Upper lobe of left lung (tissue), 6 donors: ENCODE data around the gene KNCN. TPM values are rescaled to one million over a fixed set of nuclear protein-coding genes. Genes with fewer than 3 reads are reported as not detected.

Source experiments
- ATAC-seq, 2 donors: fragments of 200-7000 bp; cut with Tn5 transposase; one replicate each; pipeline ENCODE4 v1.9.1; 2022; ENCODE audit warnings: mild to moderate bottlenecking in 2 of 2, moderate library complexity in 2 of 2; ENCODE audit not compliant: low FRiP score in 2 of 2
- DNase-seq, 2 donors: peaks; one replicate each; pipeline ENCODE4 v3.0.0-alpha.2; 2019 to 2020
- H3K27ac ChIP-seq, 4 donors: fragments of 200-600 bp; sonication (generic); one replicate each; pipeline ENCODE4 v1.5.1; 2016 to 2019
- H3K27me3 ChIP-seq, 4 donors: fragments of 200-600 bp; sonication (generic); one replicate each; pipeline ENCODE4 v1.5.1; 2017 to 2019
- H3K36me3 ChIP-seq, 4 donors: fragments of 200-600 bp; sonication (generic); one replicate each; pipeline ENCODE4 v1.5.1; 2016 to 2019
- H3K4me1 ChIP-seq, 4 donors: fragments of 200-600 bp; sonication (generic); one replicate each; pipeline ENCODE4 v1.5.1; 2018 to 2019
- H3K4me3 ChIP-seq, 4 donors: fragments of 200-600 bp; sonication (generic); one replicate each; pipeline ENCODE4 v1.5.1; 2017 to 2019; ENCODE audit warnings: mild to moderate bottlenecking in 2 of 4, moderate library complexity in 1 of 4
- H3K9me3 ChIP-seq, 4 donors: fragments of 200-600 bp; sonication (generic); one replicate each; pipeline ENCODE4 v1.5.1; 2018 to 2019
- EP300 ChIP-seq, 4 donors: sonication (generic); formaldehyde crosslinking; IDR thresholded peaks; one replicate each; pipeline ENCODE4 v1.5.1; 2017; ENCODE audit warnings: antibody characterized with exemption in 4 of 4, control low read depth in 2 of 4
- POLR2A ChIP-seq, 4 donors: fragments of 450-650 bp; IDR thresholded peaks; one replicate each; pipeline ENCODE4 v1.5.1; 2016 to 2017; ENCODE audit warnings: antibody characterized with exemption in 4 of 4, mild to moderate bottlenecking in 2 of 4
- POLR2AphosphoS5 ChIP-seq, 2 donors: sonication (generic); formaldehyde crosslinking; IDR thresholded peaks; one replicate each; pipeline ENCODE4 v1.5.1; 2017; ENCODE audit warnings: antibody characterized with exemption in 2 of 2
- WGBS, 2 donors: methylation state at CpG; one replicate each; pipeline ENCODE4 v1.1.5; 2017 to 2018; 5-methylcytosine and 5-hydroxymethylcytosine counted together
- total RNA-seq, 6 donors: library from RNA; depleted of rRNA in 4 of 6; stranded (reverse); fragments of >200 nt in 4 of 6; gene quantifications; one replicate each; pipeline versions ENCODE4 v1.1.0 to v1.2.1, GENCODE V29; 2016 to 2021
- TF ChIP-seq, protein P1 (sequence below), 6 experiments: fragments of 450-650 bp in 4 of 6; fragments of 200-600 bp in 2 of 6; sonication (generic) in 2 of 6; IDR thresholded peaks; one replicate each; pipeline ENCODE4 v1.5.1; 2016 to 2019; ENCODE audit warnings: antibody characterized with exemption in 6 of 6
- donor health status: DM: no; HTN: no; CAD: no; lungs with moderate emphysema.
- donor health status: DM: no; HTN: yes; CAD: no; lungs with severe emphysema.

The KNCN gene
- total RNA-seq, 6 donors from 2014 or later: not detected

- no peaks in the 10 kb centered on the region for H3K36me3 ChIP-seq
- no peaks in the 10 kb centered on the region for H3K9me3 ChIP-seq
- H3K27me3 ChIP-seq: peaks cover 0 to 2% (median 0%) of the 10 kb centered on the region in 4 donors
- no peak overlapping the region for H3K4me3 ChIP-seq
- 60 to 63% methylated on average over 4 of the region's 4 CpGs for WGBS, 2 donors
- TF ChIP-seq POLR2AphosphoS5 (IDR thresholded peaks at IDR 0.05) (no peak), EP300 (IDR thresholded peaks at IDR 0.05) (no peak), POLR2A (IDR thresholded peaks at IDR 0.05) (no peak)
- TF ChIP-seq, protein P1, sequence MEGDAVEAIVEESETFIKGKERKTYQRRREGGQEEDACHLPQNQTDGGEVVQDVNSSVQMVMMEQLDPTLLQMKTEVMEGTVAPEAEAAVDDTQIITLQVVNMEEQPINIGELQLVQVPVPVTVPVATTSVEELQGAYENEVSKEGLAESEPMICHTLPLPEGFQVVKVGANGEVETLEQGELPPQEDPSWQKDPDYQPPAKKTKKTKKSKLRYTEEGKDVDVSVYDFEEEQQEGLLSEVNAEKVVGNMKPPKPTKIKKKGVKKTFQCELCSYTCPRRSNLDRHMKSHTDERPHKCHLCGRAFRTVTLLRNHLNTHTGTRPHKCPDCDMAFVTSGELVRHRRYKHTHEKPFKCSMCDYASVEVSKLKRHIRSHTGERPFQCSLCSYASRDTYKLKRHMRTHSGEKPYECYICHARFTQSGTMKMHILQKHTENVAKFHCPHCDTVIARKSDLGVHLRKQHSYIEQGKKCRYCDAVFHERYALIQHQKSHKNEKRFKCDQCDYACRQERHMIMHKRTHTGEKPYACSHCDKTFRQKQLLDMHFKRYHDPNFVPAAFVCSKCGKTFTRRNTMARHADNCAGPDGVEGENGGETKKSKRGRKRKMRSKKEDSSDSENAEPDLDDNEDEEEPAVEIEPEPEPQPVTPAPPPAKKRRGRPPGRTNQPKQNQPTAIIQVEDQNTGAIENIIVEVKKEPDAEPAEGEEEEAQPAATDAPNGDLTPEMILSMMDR (IDR thresholded peaks at IDR 0.05): no peak
- no peak overlapping the region for H3K27ac ChIP-seq
- ATAC-seq: no peak
- H3K4me1 ChIP-seq: peaks cover 5 to 15% (median 6%) of the 10 kb centered on the region in 4 donors
- DNase-seq: no peak
Measured at GRCh38 chr1:46529031-46529630, 22.3 kb downstream of the KNCN start.

GRCh38 chr1:46528297-46528955 is 23.0 kb downstream of the KNCN start:
- H3K27me3 ChIP-seq: peaks cover 0 to 2% (median 0%) of the 10 kb centered on the region in 4 donors
- no peak overlapping the region for H3K4me3 ChIP-seq
- H3K27ac ChIP-seq: no peak overlapping the region
- H3K36me3 ChIP-seq: no peaks in the 10 kb centered on the region
- TF ChIP-seq EP300 (IDR thresholded peaks at IDR 0.05) (no peak), POLR2AphosphoS5 (IDR thresholded peaks at IDR 0.05) (no peak), POLR2A (IDR thresholded peaks at IDR 0.05) (no peak)
- TF ChIP-seq, protein P1 (IDR thresholded peaks at IDR 0.05): no peak
- DNase-seq: no peak
- ATAC-seq: no peak
- H3K4me1 ChIP-seq: peaks cover 1 to 11% (median 4%) of the 10 kb centered on the region in 4 donors
- H3K9me3 ChIP-seq: no peaks in the 10 kb centered on the region
- 30 to 40% methylated on average over 11 of the region's 11 CpGs for WGBS, 2 donors

GRCh38 chr1:46527474-46528296 is 23.8 kb downstream of the KNCN start:
- Histone ChIP-seq H3K27me3 (no peaks in the 10 kb centered on the region), H3K9me3 (no peaks in the 10 kb centered on the region), H3K4me1 (peaks cover under 1 to 8% (median 5%) of the 10 kb centered on the region in 4 donors), H3K27ac (no peak overlapping the region), H3K4me3 (no peak overlapping the region), H3K36me3 (no peaks in the 10 kb centered on the region)
- DNase-seq (peak in 1 of 2 donors; percentile 79), ATAC-seq (peak; percentile 85 to 91)
- no peak for TF ChIP-seq POLR2AphosphoS5 (IDR thresholded peaks at IDR 0.05)
- TF ChIP-seq, protein P1 (IDR thresholded peaks at IDR 0.05): peak; percentile 85 to 94 (median 92)
- WGBS, 2 donors: 0 to 33% methylated on average over 2 to 3 of the region's 3 CpGs

GRCh38 chr1:46526691-46527291 is 24.7 kb downstream of the KNCN start:
- no peak for DNase-seq
- Histone ChIP-seq H3K27ac (no peak overlapping the region), H3K4me3 (no peak overlapping the region), H3K9me3 (no peaks in the 10 kb centered on the region), H3K4me1 (peaks cover 4 to 14% (median 13%) of the 10 kb centered on the region in 4 donors), H3K36me3 (no peaks in the 10 kb centered on the region), H3K27me3 (no peaks in the 10 kb centered on the region)
- no peak for TF ChIP-seq POLR2AphosphoS5 (IDR thresholded peaks at IDR 0.05)
- no peak for TF ChIP-seq POLR2A (IDR thresholded peaks at IDR 0.05)
- no peak for TF ChIP-seq EP300 (IDR thresholded peaks at IDR 0.05)
- TF ChIP-seq, protein P1 (IDR thresholded peaks at IDR 0.05): no peak
- ATAC-seq: no peak
- 29 to 50% methylated on average over 9 to 14 of the region's 14 CpGs for WGBS, 2 donors
